ENCODE results near the gene RPL39.

The RPL39 gene

GRCh38 chrX:119760026-119760877 is 31.2 kb downstream of the RPL39 start:
- H3K79me2 ChIP-seq (ENCODE audit: insufficient read depth, low read length), result no peaks in the 10 kb centered on the region
- H3K9me2 ChIP-seq (replicated peaks; ENCODE audit: insufficient read depth, low read length), result no peaks in the 10 kb centered on the region
- peak overlapping the region; percentile 12; the same call in 1 of the 2 replicates for H3K9ac ChIP-seq (ENCODE audit: low read length)
- peak overlapping the region; percentile 81 for H3K4me2 ChIP-seq (ENCODE audit: low read depth, low read length, poor library complexity, severe bottlenecking)
- no peaks in the 10 kb centered on the region for H3K9me3 ChIP-seq (ENCODE audit: insufficient read depth, low read length)
- no peak overlapping the region for H3K4me3 ChIP-seq (ENCODE audit: insufficient read depth, low read length, poor library complexity, severe bottlenecking)
- no peaks in the 10 kb centered on the region for H4K20me1 ChIP-seq (ENCODE audit: low read depth, low read length)
- no peaks in the 10 kb centered on the region for H3K36me3 ChIP-seq (ENCODE audit: low read length)
- H3K27me3 ChIP-seq (ENCODE audit: low read length), result no peaks in the 10 kb centered on the region
- H3K27ac ChIP-seq (ENCODE audit: low read depth, low read length), result peak overlapping the region; percentile 54
- H2AFZ ChIP-seq (ENCODE audit: low read depth, low read length, severe bottlenecking), result no peak overlapping the region
- peaks cover 36% of the 10 kb centered on the region for H3F3A ChIP-seq (ENCODE audit: insufficient read depth)
- TF ChIP-seq EZH2phosphoT487 (conservative IDR thresholded peaks at IDR 0.05; ENCODE audit: low read length), result no peak
- TF ChIP-seq CTCF (IDR thresholded peaks at IDR 0.05; ENCODE audit: insufficient read depth, low read length, poor library complexity, severe bottlenecking), result no peak

- Histone ChIP-seq H2AFZ (ENCODE audit: low read depth, low read length, severe bottlenecking) (no peak overlapping the region), H3K9me3 (ENCODE audit: insufficient read depth, low read length) (no peaks in the 10 kb centered on the region), H3K4me2 (ENCODE audit: low read depth, low read length, poor library complexity, severe bottlenecking) (peak overlapping the region; percentile 81), H3K4me3 (ENCODE audit: insufficient read depth, low read length, poor library complexity, severe bottlenecking) (no peak overlapping the region), H3K27me3 (ENCODE audit: low read length) (no peaks in the 10 kb centered on the region), H3K36me3 (ENCODE audit: low read length) (no peaks in the 10 kb centered on the region), H3K9ac (ENCODE audit: low read length) (peak overlapping the region; percentile 54; the same call in 1 of the 2 replicates), H3F3A (ENCODE audit: insufficient read depth) (peaks cover 41% of the 10 kb centered on the region), H4K20me1 (ENCODE audit: low read depth, low read length) (no peaks in the 10 kb centered on the region), H3K79me2 (ENCODE audit: insufficient read depth, low read length) (no peaks in the 10 kb centered on the region), H3K27ac (ENCODE audit: low read depth, low read length) (peak overlapping the region; percentile 54), H3K9me2 (replicated peaks; ENCODE audit: insufficient read depth, low read length) (no peaks in the 10 kb centered on the region)
- TF ChIP-seq CTCF (IDR thresholded peaks at IDR 0.05; ENCODE audit: insufficient read depth, low read length, poor library complexity, severe bottlenecking) (no peak), EZH2phosphoT487 (conservative IDR thresholded peaks at IDR 0.05; ENCODE audit: low read length) (no peak)
These were observed 32.1 kb downstream of the RPL39 start for GRCh38 chrX:119759248-119759766.

- TF ChIP-seq EZH2phosphoT487 (conservative IDR thresholded peaks at IDR 0.05; ENCODE audit: low read length) (no peak), CTCF (IDR thresholded peaks at IDR 0.05; ENCODE audit: insufficient read depth, low read length, poor library complexity, severe bottlenecking) (no peak)
- no peaks in the 10 kb centered on the region for H3K9me2 ChIP-seq (replicated peaks; ENCODE audit: insufficient read depth, low read length)
- no peaks in the 10 kb centered on the region for H3K79me2 ChIP-seq (ENCODE audit: insufficient read depth, low read length)
- no peaks in the 10 kb centered on the region for H3K27me3 ChIP-seq (ENCODE audit: low read length)
- no peaks in the 10 kb centered on the region for H4K20me1 ChIP-seq (ENCODE audit: low read depth, low read length)
- peak overlapping the region; percentile 81 for H3K4me2 ChIP-seq (ENCODE audit: low read depth, low read length, poor library complexity, severe bottlenecking)
- H3K9ac ChIP-seq (ENCODE audit: low read length), result peak overlapping the region; percentile 54
- peak overlapping the region; percentile 56 for H3K4me3 ChIP-seq (ENCODE audit: insufficient read depth, low read length, poor library complexity, severe bottlenecking)
- peaks cover 41% of the 10 kb centered on the region for H3F3A ChIP-seq (ENCODE audit: insufficient read depth)
- no peaks in the 10 kb centered on the region for H3K36me3 ChIP-seq (ENCODE audit: low read length)
- 0 out of 2 replicates have a peak overlapping the region, but pooled peaks have one; percentile 100 for H3K27ac ChIP-seq (ENCODE audit: low read depth, low read length)
- no peaks in the 10 kb centered on the region for H3K9me3 ChIP-seq (ENCODE audit: insufficient read depth, low read length)
- H2AFZ ChIP-seq (ENCODE audit: low read depth, low read length, severe bottlenecking), result peak overlapping the region; percentile 56
These were observed 32.6 kb downstream of the RPL39 start for GRCh38 chrX:119758731-119759247.

Data from SU-DHL-6 (cell line).